GM19043 (cell line): ENCODE measurements around the gene MIDN.

Experiments
- ATAC-seq: cut with Tn5 transposase; IDR thresholded peaks from one replicate; pipeline ENCODE4 v1.9.1; 2021; ENCODE audit warnings: low read depth; ENCODE audit not compliant: unreplicated experiment

MIDN gene

DNA sequence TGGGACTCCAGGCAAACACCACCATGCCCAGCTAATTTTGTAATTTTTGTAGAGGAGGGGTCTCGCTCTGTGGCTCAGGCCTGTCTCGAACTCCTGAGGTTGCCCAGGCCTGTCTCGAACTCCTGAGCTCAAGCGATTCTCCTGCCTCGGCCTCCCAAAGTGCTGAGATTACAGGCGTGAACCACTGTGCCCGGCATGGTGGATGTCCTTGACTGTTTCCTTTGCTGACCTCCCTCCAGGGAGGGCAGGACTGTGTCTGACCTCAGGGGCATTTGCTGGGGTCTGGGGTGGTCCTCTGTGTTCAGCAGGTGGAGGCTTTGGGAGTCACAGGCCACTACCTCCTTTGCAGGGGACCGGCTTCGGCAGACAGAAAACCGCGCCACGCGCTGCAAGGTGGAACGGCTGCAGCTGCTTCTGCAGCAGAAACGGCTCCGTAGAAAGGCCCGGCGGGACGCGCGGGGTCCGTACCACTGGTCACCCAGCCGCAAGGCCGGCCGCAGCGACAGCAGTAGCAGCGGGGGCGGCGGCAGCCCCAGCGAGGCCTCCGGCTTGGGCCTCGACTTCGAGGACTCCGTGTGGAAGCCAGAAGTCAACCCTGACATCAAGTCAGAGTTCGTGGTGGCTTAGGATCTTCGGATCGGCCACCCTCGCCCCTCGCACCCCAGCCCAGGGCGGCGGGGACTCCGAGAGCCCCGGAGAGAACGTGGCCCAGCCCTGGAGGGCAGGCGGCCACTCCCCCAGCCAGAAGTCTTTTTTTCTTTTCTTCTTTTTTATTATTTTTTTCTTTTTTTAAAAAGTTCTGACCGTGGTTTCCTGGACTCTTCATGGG is 8.5 kb downstream of the MIDN start:
- ATAC-seq, result no peak

DNA sequence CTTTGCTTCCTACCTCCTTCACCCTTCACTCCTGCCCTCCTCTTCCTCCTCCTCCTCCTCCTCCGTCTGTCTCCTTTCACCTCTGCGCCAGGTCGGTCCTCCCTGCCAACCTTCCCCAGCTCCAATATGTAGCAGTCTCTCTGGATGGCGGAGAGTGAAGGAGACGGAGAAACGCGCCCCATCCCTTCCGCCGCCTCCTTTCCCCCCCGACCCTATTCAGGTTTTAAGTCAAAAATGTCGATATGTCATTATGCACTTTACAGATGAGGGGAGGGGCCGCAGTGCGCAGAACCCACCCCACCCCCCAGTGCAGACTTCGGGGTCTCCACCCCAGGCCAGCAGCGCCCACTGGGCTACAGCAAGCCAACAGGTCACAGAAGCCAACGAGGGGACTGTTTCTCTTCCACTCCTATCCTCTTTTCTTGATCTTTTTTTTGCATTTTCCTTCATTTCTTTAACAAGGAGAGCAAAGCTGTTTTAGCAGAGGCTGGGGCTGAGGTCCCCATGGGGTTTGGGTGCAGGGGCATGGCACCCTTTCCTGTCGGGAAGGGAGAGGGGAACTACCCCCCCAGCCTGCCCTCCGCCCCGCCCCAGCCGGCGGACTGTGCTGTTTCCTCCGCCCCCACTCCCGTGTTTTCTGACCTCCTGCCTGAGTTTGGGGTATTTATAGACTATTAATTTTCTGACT is 9.2 kb downstream of the MIDN start:
- no peak for ATAC-seq

DNA sequence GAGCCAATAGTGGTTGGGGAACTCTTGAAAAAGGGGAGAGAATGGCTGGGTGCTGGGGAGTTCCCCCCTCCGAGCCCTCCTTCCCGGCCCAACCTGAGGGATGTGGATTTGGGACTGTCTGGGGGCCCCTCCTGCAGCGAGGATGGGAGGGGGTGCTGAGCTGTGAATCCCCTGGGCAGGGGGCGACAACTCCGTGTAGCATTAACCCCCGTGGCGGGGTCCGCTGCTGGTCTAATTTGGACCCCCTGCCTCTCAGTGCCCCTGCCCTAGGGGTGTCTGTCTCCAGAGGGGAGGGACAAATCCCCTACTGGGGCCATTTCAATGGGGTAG is 9.7 kb downstream of the MIDN start:
- ATAC-seq, result no peak

DNA sequence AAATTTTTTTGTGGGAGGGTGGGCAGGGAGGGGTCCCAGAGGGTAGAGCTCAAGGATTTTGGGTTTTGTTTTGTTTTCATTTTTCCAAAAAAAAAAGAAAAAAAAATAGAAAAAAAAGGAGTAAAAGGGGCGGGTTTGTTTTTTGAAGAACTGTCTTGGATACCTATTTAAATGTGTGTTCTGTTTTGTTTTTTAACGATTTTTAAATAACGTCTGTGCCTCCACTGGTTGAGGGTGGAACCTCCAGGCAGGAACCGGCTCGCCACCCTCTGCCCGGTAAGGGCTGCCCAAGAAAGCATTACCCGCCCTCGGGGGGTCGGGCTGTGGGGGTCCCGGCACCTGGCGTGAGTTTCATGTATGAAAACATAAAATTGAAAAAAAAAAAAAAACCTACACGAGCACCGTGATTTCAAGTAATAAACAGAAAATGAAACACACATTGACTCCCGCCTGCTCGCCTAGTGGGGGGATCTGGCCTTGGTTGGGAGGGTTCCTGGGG is 10.4 kb downstream of the MIDN start:
- no peak for ATAC-seq

DNA sequence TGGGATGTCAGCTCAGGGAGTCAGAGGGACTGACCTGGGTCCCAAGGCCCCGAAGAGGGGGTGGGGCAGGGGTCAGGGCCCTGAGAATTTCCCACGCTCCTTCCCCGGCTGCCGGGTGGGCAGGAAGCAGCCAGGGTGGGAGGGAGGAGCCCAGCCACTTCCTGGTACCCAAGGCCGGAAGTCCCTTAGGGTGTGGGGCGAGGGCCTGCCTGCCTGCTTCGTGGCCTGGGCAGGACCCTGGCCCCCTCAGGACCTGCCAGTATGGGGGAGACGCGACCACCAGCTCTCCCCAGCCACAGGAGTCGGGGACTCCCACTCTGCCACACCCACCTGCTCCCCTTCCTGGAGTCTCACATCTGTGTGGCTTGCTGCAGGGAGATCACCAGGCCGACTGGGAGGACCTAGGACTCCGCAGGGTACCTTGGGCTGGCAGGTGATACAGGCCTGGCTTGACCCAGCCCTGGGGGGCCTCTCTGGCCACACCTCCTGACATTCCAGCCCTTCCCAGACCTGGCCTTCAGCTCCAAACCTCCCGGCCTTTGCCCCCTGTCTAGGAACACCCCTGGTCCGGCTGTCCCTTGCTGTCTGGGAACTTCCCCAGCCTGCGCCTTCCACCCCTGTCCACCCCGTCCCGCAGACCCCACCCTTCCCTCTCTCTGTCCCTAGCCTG is 11.0 kb downstream of the MIDN start:
- ATAC-seq, result no peak

DNA sequence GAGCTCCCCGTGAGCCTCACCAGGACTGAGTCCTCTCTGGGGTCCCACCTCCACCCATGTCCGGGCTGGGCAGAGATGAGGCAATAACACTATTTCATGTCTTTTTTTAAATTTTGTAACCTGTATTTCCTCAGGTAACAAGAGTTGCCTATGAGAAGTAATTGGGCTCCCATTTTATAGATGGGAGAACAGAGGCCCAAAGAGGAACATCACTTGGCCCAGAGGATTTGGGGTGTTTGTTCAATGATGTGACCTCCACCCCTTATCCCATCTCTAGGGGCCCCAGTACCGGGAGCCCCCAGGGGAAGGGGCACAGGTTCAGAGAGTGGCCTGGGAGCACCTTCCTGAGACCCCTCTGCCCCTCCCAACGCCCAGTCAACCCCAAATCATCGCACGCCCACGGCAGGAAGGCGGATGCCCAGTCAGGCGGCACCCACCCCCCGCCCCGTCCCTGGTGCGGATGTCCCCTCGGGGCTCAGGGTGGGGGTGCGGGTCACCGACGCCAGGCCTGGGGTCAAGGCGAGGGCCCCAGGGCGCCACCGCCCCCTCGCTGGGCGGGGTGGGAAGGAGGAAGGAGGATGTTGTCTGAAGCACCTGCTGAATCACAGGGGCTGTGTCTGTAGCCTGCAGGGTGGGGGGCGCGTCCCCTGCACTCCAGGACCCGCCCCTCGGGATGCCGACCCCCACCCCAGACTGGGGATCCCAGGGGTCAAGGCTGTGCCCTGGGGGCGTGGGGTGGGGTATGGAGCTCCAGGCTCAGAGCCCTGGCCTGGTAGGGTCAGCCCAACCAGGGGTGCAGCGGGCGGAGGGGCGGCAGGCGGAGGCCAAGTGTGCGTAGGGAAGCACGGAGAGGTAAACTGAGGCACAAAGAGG is 11.7 kb downstream of the MIDN start:
- no peak for ATAC-seq

DNA sequence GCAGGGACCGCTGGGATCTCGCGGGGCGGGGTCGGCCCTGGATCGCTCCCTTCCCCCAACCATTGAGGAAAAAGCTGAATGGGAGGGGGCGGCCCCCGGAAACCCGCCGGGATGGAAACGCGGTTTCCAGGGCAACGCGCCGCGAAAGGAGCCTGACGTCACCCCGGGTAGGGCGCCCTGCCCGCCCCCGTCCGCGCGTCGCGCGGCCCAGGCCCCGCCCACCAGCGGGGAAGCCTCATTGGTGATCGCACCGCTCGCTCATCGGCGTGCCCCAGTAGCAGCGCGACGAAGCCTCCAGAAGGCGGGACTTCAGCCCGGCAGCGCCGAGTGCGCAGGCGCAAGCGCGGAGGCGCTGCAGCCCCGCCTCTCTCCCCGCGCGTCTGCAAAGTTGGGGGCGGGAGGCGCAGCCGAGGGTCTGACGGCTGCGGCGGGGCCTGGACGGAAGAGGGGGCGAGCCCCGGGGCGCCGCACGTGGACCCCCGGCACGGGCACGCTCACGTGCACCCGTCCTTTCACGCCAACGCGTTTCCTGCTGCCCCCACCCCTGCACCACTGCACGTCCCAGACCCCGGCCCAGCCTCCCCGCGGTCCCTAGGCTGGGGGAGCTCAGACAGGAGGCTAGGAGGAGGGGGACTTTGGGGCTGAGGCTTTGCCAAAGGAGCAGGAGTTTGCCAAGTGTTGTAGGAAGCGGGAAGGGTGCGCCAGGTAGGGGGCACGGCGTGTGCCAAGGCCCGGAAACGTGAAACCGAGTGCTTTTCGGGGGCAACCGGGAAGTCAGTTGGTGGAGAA is 12.6 kb downstream of the MIDN start:
- peak; percentile 48 for ATAC-seq

DNA sequence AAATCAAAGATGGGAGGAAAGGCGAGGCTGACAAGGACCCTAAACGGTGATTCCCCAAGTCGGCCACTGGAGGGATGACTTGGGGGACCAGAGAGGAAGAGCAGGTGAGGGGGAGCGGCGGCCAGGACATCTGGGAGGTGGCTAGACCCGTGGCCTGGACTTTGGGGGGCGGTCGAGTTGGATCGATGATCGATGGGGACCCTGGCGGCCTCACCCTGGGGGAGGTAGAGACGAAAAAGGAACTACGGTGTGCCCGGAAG is 13.1 kb downstream of the MIDN start:
- ATAC-seq, result no peak

DNA sequence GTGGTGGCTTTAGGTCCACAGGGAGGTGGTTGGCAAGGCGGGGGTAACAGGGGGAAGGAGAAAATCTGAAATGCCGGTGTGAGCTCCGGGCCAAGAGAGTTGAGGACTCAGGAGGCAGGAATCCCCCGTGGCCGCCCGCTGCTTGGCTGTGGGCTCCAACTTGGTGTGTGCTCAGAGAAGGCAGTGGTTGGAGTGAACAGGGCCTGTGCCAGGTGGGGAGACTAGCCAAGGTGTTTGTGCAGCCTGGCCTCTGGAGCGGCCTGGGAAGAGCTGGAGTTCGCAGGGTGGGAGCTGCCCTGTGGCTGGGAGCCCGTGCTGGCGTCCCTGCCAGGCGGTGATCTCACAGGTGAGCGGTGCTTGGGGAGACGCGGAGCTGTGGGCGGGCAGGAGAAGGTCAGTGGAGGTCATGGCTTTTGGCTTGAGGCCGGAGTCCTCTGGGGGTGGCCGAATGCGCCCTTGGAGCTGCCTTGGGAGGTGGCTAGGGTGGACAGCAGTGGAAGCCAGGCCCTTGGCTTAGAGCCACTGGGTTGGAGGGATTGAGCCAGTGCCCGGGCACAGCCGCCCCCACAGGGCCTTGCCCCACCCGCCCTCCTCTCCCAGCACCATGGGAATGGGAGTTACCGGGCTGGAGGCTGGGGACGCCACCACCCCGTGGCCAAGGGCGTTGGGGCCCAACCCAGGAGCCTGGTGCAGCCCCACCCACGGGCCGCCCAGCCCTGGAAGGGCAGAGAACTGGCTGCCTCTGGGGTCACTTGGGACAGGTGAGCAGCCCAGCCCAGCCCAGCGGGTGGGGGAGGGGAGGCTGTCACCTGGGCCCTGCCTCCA is 13.6 kb downstream of the MIDN start:
- no peak for ATAC-seq

DNA sequence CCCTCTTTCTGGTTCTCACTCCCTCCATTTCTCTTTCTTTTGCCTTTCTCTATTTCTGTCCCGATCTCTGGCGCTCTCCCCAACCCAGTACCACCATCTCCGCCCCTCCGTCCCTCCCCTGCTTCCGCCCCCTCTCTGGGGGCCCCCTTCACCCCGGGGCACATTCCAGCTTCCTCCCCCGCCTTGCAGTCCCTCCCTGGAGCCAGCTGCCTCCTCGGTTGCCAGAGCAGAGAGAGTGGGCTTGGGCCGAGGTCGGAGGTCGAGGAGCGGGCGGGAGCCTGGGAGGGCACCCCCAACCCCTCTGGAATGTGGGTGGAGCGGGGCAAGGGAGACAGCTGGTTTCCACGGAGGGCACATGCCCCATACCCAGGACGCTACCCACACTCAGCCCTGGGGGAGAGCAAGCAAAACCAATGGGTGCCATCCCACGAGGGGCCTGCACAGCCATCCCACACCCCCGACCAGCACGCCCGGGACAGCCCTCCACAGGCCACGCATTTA is 14.3 kb downstream of the MIDN start:
- no peak for ATAC-seq

DNA sequence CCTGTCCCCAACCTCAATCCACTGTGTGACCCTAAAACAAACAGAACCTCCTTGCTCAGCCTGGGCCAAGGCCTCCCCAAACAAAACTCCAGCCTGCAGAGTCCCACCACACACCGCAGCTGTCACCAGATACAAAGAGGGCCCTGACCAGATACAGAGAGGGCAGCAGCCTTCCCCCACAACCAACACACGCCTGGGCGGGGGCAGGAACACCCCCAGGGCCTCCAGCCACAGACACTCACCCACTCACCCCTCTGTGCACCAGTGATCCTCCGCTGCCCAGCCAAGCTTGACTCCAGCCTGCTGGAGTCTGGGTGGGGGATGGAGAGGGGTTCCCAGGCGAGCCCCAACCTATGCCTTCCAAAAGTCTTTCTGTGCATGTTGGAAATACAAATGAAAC is 14.8 kb downstream of the MIDN start:
- ATAC-seq, result no peak

DNA sequence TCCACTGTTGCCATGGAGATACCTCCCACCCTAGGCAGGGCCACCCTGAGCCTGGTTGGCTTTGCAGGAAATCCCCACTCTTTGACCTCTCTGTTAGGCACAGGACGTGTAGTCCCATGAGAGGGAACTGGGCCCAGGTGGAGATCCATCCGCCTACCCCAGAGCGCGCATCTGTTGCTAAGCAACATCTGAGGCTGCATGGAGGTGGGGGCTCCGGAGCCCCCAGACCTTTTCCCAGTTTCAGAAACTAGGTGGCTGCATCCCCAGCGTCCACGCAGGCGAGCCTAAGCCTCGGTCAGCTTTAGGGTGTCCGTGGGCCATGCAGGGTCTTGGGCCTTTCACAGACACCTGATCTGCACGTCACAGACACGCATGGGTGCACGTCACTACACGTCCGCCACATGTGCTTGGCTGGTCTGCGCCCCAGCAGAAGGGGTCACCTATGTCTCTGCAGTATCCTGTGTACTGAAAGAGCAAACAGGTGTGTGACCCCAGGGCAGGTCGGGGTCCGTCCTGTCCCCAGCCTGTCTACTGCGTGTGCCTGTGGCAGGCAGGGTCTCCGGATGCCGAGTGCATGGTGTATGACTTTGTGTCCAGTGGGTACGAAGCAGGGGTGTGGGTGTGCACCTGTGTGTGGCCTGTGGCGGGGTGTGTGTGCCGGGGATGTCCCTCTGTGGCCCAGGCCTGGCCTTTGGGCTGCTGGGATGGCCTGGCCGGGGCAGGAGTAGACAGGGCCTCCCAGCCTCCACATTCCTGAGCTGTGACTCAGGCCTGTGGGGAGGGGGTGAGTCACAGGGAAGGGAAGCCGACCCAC is 16.6 kb downstream of the MIDN start:
- ATAC-seq, result no peak

DNA sequence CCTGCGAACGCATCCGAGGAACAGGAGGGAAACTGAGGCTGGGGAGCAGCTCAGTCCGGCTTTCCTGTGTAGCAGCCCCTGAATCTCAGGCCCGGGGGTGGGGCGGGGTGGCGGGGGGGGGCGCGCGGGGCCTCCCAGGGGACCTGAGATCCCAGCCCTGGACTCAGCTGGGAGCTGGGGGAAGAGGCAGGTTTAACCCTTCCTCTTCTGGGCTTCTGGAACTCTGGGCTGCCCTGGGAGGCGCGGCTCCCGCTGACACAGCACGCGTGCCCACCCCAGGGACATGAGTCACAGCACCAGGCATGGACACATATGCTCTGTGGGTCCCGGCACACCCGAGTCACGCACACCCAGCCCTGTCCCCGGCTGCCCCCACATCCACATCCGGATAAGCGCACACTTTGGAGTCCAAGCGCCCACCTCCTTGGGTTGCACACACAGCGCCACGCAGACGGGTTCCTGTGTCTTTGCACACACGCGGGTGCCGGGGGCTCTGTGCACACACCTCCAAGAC is 17.3 kb downstream of the MIDN start:
- no peak for ATAC-seq

DNA sequence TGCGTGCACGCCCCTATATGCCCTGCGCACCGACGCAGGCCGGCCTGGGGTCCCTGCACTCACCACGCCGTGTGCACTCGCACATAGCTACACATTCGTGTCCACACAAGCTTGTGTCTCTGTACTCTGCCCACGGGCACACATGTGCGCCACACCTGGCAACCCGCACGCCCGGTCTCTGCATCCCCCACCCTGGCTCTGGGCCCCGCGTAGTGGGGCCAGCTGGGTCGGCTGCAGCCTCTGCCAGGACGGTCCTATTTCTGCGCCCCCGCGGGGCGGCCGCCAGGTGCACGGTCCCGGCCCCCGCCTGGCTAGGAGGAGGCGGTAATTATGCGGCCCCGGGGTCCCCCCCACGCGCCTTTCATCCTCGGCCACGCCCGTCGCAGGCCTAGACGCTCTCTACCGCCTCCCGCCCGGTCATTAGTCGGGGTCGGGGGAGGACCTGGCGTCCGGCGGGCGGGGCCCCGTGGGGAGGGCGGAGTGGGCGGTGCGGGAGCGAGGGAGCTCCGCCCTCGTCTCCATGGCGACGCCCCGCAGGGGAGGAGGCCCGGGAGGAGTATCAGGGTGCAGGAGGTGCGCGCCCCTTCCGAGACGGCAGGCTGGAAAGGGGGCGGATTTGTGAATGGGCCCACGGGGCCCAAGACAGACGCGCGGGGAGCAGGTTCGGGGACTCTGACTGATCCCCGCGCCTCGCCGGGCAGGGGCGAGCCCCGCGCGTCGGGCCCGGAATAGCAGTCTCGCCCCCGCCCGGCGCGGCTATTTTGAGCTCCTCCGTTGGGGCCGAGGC is 17.9 kb downstream of the MIDN start:
- no peak for ATAC-seq

DNA sequence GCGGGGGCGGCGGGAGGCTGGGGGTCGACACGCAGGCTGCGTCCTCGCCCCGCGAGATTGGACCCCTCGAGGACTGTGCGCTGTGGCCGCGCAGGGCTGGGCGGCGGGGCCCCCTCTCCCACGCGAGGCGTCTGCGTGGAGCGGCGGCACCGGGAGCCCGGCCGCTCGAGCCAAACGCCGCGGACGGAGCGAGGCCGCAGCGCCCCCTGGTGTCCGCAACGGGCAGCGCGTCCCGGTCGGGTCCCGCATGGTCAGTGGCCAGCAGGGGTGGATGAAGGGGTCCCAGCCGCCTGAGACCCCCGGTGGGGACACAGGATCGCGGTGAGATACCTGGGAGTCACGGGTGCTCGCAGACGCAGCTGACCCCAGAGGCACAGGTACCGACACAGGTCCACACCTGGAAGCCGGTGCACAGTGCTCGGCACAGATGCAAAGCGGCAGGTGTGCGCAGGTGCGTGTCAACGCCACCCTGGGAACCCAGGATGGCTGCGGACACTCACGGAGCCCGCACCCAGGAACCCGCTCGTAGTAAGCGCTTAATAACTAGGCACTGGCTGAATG is 18.6 kb downstream of the MIDN start:
- no peak for ATAC-seq

DNA sequence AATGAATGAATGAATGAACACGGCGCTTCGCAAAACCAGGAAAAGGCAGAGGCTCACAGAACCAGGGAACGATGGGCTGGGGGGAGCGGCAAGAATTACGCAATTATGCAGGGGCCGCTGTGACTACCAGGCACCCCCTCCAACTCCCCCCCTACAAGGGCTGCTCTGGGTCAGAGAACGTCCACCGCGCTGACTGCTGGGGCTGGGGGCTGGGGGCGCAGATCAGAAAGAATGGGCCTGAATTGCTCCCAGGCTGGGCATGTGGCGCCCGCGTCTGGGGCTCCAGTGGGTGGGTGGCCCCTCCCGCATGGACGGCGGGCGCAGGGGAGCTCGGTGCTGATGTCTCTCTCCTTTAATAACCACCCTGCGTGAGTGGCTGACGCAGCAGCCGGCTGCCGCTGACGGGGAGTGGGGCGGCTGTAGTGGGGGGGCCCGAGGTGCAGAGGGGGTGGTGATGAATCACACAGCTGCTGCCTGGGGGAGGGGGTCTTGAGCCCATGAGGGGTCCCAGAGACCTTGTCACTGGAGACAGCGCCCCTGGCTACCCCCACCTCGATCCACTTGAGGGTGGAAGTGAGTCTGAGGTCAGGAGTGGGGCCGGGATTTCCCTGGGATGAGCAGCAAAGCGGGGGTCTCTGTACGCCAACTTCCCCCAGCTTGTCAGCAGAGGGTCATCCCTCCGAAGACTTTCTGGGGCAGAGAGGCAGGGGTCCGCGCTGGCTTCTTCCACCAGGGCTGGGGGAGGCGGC is 19.3 kb downstream of the MIDN start:
- ATAC-seq, result no peak
